ENCODE results near the gene ADGB.
A peak's percentile ranks its signal among the peaks of the same experiment; 100 is the strongest.
"Not testable (repeated sequence)": the region's sequence is repeated elsewhere in the genome, so short reads cannot be mapped to it uniquely, and the experiment has no call there.

ADGB gene

DNA sequence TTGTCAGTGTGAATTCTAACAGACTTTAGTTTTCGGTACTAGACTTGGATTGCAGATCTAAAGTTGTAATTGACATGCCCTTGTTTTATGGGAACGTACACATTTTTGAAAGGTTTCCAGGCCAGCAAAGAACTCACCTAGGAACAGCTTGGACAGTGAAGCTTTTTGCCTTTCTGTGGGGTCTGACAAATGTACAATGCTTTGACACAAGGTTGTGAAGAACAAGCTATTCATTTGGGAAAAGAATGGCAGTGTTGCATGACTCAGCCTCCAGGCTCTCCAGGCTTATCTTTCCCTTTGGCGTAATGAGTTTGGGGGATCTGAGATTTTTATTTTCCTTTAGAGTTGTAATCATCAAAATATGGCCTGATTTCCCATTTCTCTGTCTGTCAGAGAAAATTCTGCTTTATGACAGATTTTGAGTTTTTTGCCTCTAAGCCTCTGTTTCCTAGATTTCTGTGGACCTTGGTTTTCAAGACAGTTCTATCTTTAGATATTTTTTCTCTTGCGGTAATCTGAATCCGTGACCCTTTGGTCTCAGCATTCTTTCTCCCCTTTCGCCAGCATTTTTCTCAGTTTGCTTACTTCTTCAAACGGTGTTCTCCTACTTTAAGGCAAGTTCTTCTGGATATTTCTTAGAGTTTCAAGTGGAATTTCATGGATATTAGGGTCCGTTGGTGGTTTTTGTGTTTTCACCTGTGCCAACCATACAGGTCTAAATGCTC lies 221.0 kb downstream of the ADGB start:
- DNase-seq (ENCODE audit: low read depth), result no peak

DNA sequence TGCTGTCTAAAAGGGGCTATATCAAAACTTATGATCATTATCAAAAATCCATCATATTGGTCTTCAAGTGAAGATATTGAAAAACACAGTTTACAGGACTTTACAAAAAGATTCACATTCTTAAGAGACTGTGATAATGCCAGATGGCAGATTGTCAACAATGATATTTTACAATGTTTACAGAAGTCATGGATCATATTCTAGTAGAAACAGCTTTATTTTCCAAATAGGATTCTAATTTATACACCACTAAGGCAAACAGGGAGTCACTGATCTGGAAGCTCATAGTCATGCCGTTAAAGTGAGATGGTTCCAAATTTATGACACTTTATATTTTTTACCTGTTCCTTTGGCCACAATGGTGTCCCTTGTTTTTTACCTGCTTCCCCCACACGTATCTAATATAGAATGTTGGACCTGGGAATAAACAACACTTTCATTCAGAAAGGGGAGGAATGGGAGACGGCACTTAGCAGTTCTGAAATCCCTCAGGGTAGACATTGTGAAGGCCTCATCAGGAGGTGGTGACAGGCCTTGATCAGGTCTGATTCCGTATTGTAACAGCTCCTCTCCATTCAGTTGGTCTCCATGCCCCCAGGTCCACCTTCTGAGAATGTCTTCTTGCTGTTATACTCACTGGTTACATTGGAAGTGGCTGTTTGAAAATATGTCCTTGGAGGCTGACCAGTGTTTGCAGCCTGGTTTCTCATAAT lies 228.6 kb downstream of the ADGB start:
- DNase-seq (ENCODE audit: low read depth), result no peak

DNA sequence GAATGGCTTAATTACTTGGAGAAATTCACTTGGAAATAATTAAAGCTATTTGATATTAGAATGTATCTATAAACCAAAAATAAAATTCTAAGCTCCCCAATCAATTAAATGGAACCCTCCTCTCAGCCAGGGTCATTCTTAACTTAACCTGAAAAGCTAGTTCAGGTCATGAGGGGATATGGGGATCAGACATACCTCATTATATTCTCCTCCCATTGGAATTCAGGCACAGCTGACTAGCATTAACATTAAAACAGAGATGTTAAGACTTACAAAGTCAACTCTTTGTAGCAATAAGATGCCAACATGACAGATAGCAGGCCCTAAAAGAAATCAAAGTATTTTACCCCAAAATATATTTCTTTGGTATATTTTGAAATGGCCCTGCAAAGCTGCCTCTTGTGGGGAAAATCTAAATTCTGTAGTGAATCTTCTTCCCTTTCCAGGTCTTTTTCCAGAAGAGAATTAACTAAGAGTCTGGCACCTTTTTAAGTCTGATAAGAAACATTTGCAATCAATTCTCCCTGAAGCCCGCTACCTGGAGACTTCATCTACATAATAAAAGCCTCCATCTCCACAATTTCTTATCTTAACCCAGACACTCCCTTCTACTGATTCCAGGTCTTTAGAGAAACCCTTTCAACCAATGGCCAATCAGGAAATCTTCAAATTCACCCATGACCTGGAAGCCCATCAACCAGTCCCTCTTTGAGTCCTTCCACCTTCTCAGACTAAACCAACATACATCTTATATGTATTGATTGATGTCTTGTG lies 231.2 kb downstream of the ADGB start:
- no peak for DNase-seq (ENCODE audit: low read depth)

DNA sequence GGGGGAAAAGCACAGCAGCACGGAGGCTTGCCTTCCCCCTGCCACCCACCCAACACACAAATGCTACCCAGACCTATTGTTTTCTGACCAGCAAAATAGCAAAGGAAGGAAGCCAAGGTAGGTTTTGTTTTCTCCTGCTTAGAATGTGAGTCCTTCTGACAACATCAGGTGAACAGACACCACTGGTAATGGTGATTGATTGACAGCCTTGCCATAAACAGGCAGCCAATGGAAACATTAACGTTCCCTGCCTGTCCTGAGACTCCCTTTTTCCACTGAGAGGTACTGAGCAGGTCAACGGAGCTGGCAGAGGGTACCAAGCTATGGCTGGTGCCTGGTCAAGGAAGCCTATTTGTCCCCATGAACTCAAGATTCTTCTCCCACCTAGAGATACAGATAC lies 234.4 kb downstream of the ADGB start:
- no peak for DNase-seq (ENCODE audit: low read depth)

DNA sequence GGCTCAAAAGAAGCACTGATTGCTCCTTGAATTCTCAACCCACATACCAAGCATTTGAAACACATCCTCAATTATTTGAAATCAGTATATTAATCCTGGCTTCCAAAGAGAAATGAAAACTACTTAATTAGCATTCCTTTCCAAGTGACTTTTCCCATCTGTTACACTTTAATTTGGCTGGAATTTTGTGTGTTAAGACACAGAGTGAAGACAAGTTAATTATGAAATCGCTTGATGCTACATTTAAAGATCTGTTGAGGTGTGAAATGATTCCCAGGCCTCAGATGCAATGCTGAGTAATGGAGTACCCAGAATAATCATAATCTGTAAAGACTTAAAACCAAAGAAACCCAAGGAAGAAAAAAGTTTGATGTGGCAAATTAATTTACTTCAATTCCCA lies 241.4 kb downstream of the ADGB start:
- DNase-seq (ENCODE audit: low read depth), result no peak

DNA sequence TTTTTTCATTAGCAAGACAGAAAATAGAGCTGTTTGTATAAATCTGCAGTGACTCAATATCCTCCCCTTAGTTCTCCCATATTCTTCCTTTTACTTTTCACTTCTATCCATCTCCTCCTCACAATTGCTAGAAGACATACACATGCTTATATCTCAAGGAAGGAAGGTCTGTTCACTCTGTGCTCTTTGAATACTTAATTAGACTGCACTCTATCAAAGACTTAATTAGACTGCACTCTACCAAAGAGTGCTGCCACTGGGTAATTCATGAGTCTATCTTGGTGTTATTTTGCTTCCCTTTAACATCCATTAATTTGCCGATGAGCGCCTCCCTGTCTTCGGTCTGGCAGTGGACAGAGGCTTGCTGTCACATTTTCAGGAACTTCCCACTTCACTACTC lies 241.9 kb downstream of the ADGB start:
- DNase-seq (ENCODE audit: low read depth), result no peak

DNA sequence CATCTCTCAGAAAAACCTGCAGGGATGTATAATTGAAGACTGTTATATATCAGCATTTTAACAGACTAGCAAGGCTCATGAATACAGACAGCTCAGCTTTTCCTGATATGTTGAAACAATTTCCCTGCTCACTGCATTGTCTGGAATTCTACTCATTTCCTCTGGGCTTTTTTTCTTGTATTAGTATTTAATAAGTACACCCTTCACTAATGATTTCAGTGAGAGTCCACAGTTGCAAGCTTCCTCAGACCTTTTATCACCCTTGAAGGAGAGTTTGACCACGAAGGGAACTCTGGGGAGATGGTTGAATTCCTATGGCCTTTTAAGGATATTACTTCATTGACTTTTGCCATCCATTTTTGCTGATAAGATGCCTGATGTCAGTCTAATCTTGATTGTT lies 248.7 kb downstream of the ADGB start:
- DNase-seq (ENCODE audit: low read depth), result no peak

DNA sequence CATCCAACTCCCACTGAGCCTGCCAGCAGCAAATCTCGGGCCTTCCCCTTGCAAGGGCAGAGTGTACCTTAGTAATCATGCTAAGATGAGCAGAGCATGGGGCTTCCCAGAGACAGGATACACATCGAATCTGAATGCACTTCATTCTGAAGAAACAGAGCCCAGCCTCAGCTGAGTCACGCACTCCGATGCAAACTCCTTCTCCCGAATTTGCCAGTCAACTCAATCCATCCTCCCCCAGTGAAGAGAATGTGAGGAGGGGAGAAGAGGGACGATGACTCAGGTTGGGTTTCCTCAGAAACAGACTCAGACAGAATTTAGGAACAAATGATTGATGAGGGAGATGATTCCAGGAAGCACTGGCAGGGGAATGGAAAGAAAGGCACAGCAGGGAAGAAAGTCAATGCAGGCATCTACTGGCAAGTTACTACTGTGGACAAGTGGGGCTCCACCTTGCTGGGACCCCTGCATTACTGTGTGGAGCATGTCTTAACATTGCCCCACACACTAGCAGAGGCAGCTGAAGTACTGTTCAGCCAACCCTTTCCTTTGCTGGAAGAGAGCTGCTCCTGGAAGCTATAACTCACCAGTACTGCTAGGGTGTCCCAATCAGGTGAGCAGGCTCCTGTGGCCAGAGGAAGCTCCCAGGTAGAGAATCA lies 251.6 kb downstream of the ADGB start:
- no peak for DNase-seq (ENCODE audit: low read depth)

DNA sequence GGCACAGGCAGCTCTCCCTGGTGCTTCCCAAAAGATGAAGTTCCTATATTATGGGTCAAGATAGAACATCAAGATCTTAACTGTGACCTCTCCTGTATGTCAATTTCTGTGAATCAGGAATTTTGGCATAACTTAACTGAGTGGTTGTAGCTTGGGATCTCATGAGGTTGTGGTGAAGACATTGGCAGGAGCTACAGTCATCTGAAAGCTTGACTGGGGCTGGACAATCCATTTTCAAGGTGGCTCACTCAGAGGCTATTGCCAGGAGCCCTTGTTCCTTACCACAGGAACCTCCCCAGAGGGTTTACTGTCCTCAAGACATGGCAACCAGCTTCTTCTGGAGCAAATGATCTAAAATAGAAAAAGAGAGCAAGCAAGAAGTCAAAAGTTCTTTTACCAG lies 252.2 kb downstream of the ADGB start:
- DNase-seq (ENCODE audit: low read depth), result no peak

DNA sequence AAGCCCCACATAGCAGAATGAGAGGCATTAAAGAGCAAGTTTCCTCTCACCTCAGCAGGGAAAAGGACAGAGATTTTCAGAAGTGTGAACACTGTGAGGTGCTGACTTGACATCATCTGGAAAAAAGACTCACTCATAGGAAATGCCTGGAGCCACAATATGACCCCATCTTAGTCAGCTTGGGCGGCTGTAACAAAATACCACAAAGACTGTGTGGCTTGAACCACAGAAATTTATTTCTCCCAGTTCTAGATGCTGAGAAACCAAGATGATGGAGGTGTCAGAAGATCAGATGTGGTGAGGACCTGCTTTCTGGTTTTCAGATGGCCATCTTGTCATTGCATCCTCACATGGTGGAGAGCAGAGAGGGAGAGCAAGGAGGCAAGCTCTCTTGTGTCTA lies 253.1 kb downstream of the ADGB start:
- no peak for DNase-seq (ENCODE audit: low read depth)

DNA sequence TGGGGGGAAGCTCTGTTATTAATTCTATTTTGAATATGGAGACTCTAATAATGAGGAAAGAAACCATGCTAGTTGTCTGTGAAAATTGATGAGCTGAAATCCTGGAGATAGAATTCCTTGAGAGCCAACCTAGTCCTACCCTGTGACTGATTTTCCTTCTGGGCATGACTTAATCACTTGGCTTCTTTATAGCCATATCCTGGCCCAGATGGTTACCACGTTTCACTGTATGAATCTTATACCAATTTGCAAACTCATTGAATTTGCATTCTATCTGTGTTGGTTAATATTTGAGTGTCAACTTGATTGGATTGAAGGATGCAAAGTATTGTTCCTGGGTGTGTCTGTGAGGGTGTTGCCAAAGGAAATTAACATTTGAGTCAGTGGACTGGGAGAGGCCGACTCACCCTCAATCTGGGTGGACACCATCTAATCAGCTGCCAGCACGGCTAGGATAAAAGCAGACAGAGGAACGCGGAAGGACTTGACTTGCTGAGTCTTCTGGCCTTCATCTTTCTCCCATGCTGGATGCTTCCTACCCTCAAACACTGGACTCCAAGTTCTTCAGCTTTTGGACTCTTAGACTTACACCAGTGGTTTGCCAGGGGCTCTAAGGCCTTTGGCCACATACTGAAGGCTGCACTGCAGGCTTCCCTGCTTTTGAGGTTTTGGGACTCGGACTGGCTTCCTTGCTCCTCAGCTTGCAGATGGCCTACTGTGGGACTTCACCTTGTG lies 255.9 kb downstream of the ADGB start:
- DNase-seq (ENCODE audit: low read depth), result not testable (repeated sequence)

DNA sequence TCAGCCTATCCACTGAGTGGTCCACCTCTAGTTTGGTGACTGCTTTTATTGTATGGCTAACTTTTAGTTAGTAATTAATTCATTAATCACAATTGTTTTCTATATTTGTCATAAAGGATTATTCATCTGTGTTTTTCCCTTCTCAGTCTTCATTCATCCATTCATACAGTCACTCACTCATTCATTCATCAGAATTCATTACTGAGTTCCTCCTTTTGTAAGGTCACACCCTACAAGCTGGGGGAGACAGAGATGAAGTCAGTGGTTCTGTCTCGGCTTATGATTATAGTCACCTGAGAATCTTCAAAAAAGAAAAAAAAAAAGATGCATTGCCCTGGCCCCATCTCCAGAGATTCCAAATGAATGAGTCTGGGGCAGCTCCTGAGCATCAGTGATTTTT lies 257.1 kb downstream of the ADGB start:
- no peak for DNase-seq (ENCODE audit: low read depth)

DNA sequence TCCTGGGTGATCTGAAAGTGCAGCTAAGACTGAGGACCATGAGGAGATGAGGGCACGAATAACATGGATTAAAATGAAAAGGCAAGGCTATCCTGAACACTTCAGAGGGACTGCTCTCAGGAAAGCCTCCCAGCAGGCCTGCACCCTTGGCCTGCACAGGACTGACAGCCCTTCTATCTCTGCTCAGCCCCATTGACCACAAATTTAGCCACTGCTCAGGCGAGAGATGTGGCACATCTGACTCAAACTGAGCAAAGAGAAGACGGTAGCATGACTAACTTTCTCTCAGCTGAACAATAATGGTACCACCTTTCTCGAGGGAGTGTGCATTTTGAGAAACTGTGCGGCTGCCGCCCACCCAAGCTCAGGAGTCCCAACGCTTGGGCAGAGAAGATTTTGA lies 257.5 kb downstream of the ADGB start:
- no peak for DNase-seq (ENCODE audit: low read depth)

DNA sequence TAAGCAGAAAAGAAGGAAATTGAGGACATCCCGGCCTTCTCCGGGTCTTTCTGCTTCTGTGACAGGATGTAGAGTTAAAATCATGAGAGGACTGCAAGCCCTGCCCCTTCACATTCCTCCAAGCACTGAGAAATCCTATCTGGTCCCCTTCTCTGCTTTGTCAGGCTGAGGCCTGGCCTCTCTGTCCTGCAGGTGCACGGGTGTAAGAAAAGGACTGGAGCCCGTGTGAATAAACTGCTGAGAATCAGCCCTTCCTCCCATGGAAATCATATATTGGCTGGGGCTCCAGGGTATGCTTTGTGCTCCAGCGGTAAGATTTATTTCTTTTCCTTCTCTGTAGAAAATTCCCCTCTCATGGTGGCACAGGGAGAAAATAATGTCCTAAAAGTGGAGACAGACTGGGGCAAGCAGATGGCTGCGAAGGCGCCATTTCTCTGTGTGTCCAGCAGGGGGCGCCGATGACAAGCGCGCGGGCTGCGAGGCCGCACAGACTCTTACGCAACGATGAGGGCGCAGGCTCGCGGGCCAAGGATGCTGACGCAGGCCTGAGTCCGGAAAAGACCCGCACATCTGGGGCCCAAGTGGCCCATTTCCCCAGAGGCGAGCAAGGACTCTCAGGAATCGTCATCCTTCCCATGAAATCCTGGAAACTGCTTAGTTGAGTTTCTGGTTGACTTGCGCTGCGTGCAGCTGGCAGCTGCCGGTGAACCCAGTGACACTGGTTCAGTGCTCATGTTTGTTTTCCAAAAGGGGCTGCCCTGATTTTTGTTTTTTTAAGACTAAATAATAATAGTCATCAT lies 258.6 kb downstream of the ADGB start:
- peak; percentile 58 for DNase-seq (ENCODE audit: low read depth)

DNA sequence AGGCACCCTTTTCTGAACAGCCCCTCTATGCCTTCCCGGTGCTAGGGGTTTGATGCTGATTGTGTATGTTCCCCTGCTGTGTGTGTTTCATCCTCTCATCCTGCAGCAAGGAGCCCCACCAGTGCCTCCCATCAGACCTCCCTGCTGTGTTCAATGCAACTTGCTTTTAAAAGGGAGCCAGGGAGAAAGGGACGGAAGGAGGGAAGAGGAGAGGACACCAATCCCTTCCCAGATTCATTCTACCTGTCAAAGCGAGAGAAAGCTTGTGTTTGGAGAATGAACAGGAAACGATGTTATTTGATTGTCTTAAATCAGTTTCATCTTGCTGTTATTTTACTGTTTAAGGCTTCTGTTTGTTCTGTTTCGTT lies 259.2 kb downstream of the ADGB start:
- DNase-seq (ENCODE audit: low read depth), result no peak

DNA sequence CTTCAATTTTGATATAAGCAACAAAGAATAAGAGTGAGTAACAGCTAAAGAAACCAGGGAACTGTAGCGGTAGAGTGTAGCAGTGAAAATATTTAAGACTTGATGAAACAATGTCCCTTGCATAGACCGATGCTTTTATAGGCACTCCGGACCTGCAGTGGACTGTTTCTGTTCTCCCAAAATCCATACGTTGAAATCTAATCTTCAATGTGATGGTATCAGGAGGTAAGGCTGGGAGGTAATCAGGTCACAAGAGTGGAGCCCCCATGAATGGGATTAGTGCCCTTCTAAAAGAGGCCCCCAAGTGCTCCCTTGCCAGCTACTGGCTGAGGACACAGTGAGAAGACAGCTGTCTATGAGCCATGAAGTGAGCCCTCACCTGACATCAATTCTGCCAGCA lies 260.4 kb downstream of the ADGB start:
- DNase-seq (ENCODE audit: low read depth), result no peak

DNA sequence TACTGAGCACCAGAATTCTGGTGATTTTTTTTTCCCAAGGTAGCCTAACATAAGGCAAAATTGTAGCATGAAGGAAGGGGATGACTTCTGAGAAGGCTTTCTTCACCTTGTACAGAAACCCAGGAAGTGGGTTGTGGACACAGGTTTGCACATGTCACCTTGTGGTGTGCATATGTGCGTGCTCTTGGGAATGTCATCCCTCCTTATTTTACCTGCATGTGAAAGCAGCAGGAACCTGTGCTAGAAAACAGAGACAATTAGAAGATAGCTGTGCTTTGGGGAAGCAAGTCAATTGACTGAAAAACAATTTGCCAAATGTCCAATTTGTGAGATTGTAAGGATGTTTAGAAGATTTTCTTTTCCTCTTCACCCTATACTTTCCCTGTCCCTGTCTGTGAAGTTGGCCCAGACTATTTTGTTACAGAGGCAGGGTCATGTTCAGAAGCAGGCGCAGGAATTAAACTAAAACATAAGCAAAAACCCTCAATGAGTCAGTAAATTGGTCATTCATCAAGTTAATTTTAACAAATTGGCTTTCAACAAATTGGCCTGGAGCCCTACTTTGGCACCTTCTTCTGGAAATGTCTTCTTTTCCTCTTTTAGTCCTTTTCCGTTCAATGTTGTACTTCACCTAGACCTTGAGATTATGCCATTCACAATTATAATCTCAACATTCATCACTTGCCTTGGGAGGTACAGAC lies 261.2 kb downstream of the ADGB start:
- no peak for DNase-seq (ENCODE audit: low read depth)

DNA sequence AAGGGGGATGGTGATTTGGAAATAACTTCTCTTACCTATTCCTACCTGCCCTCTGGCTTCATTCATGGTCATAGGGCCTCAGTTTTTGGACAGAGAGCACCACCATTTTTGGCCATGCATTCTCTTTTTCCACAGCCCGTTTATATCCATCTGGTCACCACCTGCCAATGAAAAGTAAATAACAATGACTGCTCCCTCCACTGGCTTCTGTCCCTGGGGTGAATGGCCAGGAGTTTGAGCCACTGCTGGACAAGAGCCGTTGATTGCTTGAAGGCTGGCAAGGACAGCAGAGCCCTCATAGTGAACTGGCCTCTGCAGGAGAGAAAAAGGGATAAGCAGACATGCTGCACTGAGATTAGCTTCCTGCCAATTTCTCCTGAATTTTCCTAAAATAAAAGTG lies 261.8 kb downstream of the ADGB start:
- no peak for DNase-seq (ENCODE audit: low read depth)

DNA sequence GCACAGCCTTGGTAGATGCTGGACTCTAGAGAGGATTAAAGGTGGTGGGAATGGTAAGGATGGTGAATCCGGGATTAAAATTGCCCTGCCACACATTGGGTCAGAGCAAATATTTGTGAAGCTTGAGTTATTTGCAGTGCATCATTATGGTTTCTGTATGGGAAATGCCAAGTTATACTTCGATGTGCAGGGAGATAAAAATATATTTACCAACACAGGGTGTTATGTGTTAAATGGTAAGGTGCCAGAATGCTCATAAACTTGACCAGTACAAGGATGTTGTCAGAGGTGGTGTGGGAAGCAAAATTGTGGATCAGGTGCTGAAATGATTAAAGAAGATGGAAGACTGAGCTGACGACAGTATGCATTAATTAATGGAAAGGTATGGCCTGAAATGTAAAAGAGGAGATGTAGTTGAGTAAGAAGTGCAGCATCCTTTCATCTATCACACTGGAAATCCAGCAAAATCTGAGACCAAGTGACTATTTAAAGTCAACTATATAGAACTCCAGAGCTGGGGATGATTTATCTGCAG lies 262.3 kb downstream of the ADGB start:
- no peak for DNase-seq (ENCODE audit: low read depth)

DNA sequence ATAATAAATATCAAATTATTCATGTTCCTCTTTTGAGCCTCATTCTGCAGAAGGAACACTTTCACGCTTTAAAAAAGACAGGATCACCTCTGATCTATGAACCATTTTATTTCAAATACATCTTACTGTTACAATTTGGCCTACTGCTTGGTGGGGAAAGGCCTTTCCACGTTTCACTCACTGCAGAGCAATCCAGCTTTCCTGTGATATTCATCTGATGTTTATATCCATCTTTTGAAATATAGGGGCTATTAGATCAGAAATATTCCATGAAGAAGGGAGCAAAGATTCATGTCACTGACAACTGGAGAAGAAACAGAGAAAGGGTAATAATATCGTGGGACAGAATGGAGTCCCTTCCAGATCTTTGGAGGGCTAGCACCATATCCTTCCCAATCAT lies 262.9 kb downstream of the ADGB start:
- DNase-seq (ENCODE audit: low read depth), result no peak

Data from activated T-helper 9 cell treated with anti-CD3 and anti-CD28 coated beads, Interleukin-2, amount 50 U/mL, for 16 hours (primary cell).